Trophoblast cell (in vitro differentiated cells and primary cell): ENCODE measurements around the gene MED20.

Source experiments
- DNase-seq, 2 donors: peaks; one replicate each; pipeline ENCODE4 v3.0.0-alpha.2; 2016
- H2AFZ ChIP-seq: 2 replicates; pipeline ENCODE4 v1.6.1; 2013; ENCODE audit warnings: low read length, moderate library complexity, mild to moderate bottlenecking; ENCODE audit not compliant: insufficient read depth, poor library complexity
- H2AK5ac ChIP-seq: 2 replicates; pipeline ENCODE4 v1.6.1; 2013; ENCODE audit warnings: mild to moderate bottlenecking, low read length
- H2BK120ac ChIP-seq: 2 replicates; pipeline ENCODE4 v1.6.1; 2013; ENCODE audit warnings: low read length, mild to moderate bottlenecking, moderate library complexity; ENCODE audit not compliant: insufficient read depth, poor library complexity
- H2BK12ac ChIP-seq: 2 replicates; pipeline ENCODE4 v1.6.1; 2013; ENCODE audit warnings: mild to moderate bottlenecking, low read length, moderate library complexity
- H2BK5ac ChIP-seq: 2 replicates; pipeline ENCODE4 v1.6.1; 2013; ENCODE audit warnings: low read length, low read depth, moderate library complexity, mild to moderate bottlenecking; ENCODE audit not compliant: poor library complexity
- H3K14ac ChIP-seq: 2 replicates; pipeline ENCODE4 v1.6.1; 2013; ENCODE audit warnings: mild to moderate bottlenecking, low read length
- H3K18ac ChIP-seq: 2 replicates; pipeline ENCODE4 v1.6.1; 2013; ENCODE audit warnings: mild to moderate bottlenecking, low read length
- H3K23ac ChIP-seq: 2 replicates; pipeline ENCODE4 v1.6.1; 2013; ENCODE audit warnings: low read length
- H3K27ac ChIP-seq: 2 replicates; pipeline ENCODE4 v1.5.1; 2013; ENCODE audit warnings: low read depth, mild to moderate bottlenecking, inconsistent platforms, low read length, moderate library complexity
- H3K27me3 ChIP-seq: 2 replicates; pipeline ENCODE4 v1.6.1; 2013; ENCODE audit warnings: inconsistent platforms, mild to moderate bottlenecking, low read length, moderate library complexity; ENCODE audit not compliant: insufficient read depth
- H3K36me3 ChIP-seq, 2 experiments: 1 replicate in 1 of 2; 2 replicates in 1 of 2; pipeline ENCODE4 v1.6.1; 2013; ENCODE audit warnings: low read length in 2 of 2, mild to moderate bottlenecking in 2 of 2, moderate library complexity in 1 of 2; ENCODE audit not compliant: insufficient read depth in 2 of 2, control insufficient read depth in 1 of 2
- H3K4ac ChIP-seq: 2 replicates; pipeline ENCODE4 v1.6.1; 2013; ENCODE audit warnings: low read depth, mild to moderate bottlenecking, low read length, moderate library complexity
- H3K4me1 ChIP-seq, 2 experiments: 1 replicate in 1 of 2; 2 replicates in 1 of 2; pipeline ENCODE4 v1.6.1; 2013; ENCODE audit warnings: low read length in 2 of 2, mild to moderate bottlenecking in 2 of 2, moderate library complexity in 1 of 2; ENCODE audit not compliant: insufficient read depth in 2 of 2, control insufficient read depth in 1 of 2
- H3K4me2 ChIP-seq: 2 replicates; pipeline ENCODE4 v1.6.1; 2013; ENCODE audit warnings: inconsistent platforms, mild to moderate bottlenecking, low read length, moderate library complexity
- H3K4me3 ChIP-seq: 2 replicates; pipeline ENCODE4 v1.5.1; 2013; ENCODE audit warnings: mild to moderate bottlenecking, low read depth, low read length, inconsistent platforms
- H3K79me1 ChIP-seq: one replicate; pipeline ENCODE4 v1.6.1; 2013; ENCODE audit warnings: low read length
- H3K79me2 ChIP-seq: 2 replicates; pipeline ENCODE4 v1.6.1; 2013; ENCODE audit warnings: low read length, mild to moderate bottlenecking; ENCODE audit not compliant: control insufficient read depth, insufficient read depth, poor library complexity
- H3K9ac ChIP-seq: 2 replicates; pipeline ENCODE4 v1.6.1; 2013; ENCODE audit warnings: mild to moderate bottlenecking, low read length
- H3K9me3 ChIP-seq: 2 replicates; pipeline ENCODE4 v1.6.1; 2013; ENCODE audit warnings: low read depth, mild to moderate bottlenecking, control low read depth, inconsistent platforms, low read length; ENCODE audit not compliant: insufficient read depth
- H4K12ac ChIP-seq: 2 replicates; pipeline ENCODE4 v1.6.1; 2013; ENCODE audit warnings: low read depth, mild to moderate bottlenecking, low read length, moderate library complexity
- H4K8ac ChIP-seq: 2 replicates; pipeline ENCODE4 v1.6.1; 2013; ENCODE audit warnings: low read depth, mild to moderate bottlenecking, low read length, moderate library complexity
- H4K91ac ChIP-seq: one replicate; pipeline ENCODE4 v1.6.1; 2013; ENCODE audit warnings: low read depth, mild to moderate bottlenecking, low read length, moderate library complexity
- WGBS: extraction: QIAGEN DNeasy Blood & Tissue Kit; methylation state at CpG from one replicate; pipeline ENCODE4 v1.1.7; 2013; ENCODE audit warnings: missing lambda C conversion rate; ENCODE audit not compliant: insufficient read length, insufficient coverage; ENCODE audit errors: extremely low coverage; 5-methylcytosine and 5-hydroxymethylcytosine counted together

The MED20 gene

DNA sequence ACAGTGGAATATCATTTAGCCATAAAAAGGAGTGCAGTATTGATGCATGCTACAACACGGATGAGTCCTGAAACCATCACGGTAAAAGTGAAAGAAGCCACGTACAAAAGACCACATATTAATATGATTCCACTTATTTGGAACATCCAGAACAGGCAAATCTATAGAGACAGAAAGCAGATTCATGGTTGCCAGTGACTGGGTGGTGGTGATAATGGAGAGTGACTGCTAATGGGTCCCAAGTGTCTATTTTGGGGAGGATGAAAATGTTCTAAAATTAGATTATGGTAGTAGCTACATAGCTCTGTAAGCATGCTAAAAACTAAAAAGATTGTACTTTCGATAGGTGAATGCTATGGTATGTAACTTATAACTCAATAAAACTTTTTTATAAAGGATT is 39.1 kb upstream of the MED20 start:
- H3K36me3 ChIP-seq: no peaks in the 10 kb centered on the region

DNA sequence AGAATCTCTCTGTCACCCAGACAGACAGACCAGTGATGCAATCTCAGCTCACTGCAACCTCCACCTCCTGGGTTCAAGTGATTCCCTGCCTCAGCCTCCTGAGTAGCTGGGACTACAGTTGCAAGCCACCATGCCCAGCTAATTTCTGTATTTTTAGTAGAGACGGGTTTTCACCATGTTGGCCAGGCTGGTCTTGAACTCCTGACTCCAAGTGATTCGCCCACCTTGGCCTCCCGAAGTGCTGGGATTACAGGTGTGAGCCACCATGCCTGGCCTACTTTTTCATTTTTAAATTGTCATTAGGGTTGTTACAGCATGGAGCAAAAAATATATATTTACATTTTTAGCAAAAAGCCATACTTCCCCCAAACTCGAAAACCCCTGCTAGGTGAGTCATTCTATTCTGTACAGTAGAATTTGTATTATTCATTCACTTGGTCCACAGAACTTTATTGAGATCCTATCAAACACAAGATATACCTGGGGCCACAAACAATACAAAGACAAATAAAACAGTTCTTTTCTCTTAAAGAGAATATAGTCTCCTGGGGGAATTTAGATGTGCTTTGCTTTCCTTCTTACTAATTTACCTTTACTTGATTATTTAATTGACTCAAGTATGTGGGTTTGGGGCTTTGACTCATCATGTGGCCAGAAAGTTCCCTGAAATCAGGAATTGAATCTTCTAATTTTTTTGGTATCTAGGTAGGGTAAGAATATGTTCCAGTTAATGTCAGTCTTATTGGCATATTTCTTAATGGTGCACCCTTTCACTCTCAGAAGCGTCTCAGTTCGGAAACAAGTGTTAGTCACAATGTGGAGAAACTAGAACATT is 37.3 kb upstream of the MED20 start:
- Histone ChIP-seq H2AK5ac (no peak overlapping the region), H4K91ac (no peak overlapping the region), H4K12ac (no peak overlapping the region), H3K4me3 (no peak overlapping the region), H3K27me3 (no peaks in the 10 kb centered on the region), H3K9me3 (no peaks in the 10 kb centered on the region), H4K8ac (no peak overlapping the region), H2BK5ac (no peak overlapping the region), H3K27ac (no peak overlapping the region), H3K14ac (no peak overlapping the region), H3K23ac (no peak overlapping the region), H2BK12ac (no peak overlapping the region), H2AFZ (no peak overlapping the region), H2BK120ac (no peak overlapping the region), H3K79me2 (no peaks in the 10 kb centered on the region), H3K9ac (no peak overlapping the region), H3K4me1 (peaks cover 0 to 7% of the 10 kb centered on the region in 2 experiments), H3K4ac (no peak overlapping the region), H3K79me1 (peaks cover 2% of the 10 kb centered on the region), H3K18ac (no peak overlapping the region), H3K4me2 (no peak overlapping the region), H3K36me3 (no peaks in the 10 kb centered on the region)
- no peak for DNase-seq
- no CpG with 5 or more reads among the region's 6 CpGs for WGBS

More for the DNA sequence above, 39.1 kb upstream of the MED20 start:
- H3K4me1 ChIP-seq: peaks cover 0 to 7% of the 10 kb centered on the region in 2 experiments
- no peak overlapping the region for H3K4ac ChIP-seq
- no peak overlapping the region for H3K4me3 ChIP-seq
- H3K9me3 ChIP-seq: no peaks in the 10 kb centered on the region
- WGBS: no CpG with 5 or more reads among the region's 4 CpGs
- H3K9ac ChIP-seq: no peak overlapping the region
- H4K91ac ChIP-seq: no peak overlapping the region
- no peak overlapping the region for H2AK5ac ChIP-seq
- H2BK5ac ChIP-seq: no peak overlapping the region
- H4K12ac ChIP-seq: no peak overlapping the region
- no peak overlapping the region for H3K4me2 ChIP-seq
- no peak overlapping the region for H3K23ac ChIP-seq
- no peak overlapping the region for H4K8ac ChIP-seq
- no peak for DNase-seq
- no peaks in the 10 kb centered on the region for H3K79me2 ChIP-seq
- H2AFZ ChIP-seq: no peak overlapping the region
- H2BK120ac ChIP-seq: no peak overlapping the region
- H2BK12ac ChIP-seq: no peak overlapping the region
- no peaks in the 10 kb centered on the region for H3K27me3 ChIP-seq
- no peak overlapping the region for H3K27ac ChIP-seq
- H3K79me1 ChIP-seq: peaks cover 2% of the 10 kb centered on the region
- H3K18ac ChIP-seq: no peak overlapping the region
- H3K14ac ChIP-seq: no peak overlapping the region

DNA sequence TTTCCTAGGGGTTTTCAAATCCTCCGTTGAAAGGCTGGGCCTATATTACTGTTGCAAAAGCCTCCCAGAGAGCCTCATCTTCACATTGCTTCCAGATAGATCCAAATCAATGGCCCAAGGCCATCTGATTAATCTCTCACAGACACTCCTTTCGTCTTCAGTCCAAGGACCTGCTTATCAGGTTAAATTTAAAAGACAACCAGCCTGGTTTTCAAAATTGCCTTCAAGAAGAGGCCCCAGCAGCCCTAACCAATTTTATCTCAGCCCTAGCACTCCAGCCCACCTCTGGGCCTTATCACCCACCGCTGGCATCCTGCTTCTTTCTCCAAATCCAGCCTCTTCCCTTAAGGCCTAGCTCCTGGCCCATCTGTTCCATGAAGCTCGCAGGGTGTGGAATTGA is 36.2 kb upstream of the MED20 start:
- Histone ChIP-seq H3K36me3 (no peaks in the 10 kb centered on the region), H4K8ac (no peak overlapping the region), H3K9me3 (no peaks in the 10 kb centered on the region), H3K18ac (no peak overlapping the region), H3K4me1 (peaks cover 0 to 7% of the 10 kb centered on the region in 2 experiments), H2BK5ac (no peak overlapping the region), H3K14ac (no peak overlapping the region), H2AK5ac (no peak overlapping the region), H2BK120ac (no peak overlapping the region), H2BK12ac (no peak overlapping the region), H4K91ac (no peak overlapping the region), H3K79me1 (peaks cover 2% of the 10 kb centered on the region), H3K79me2 (no peaks in the 10 kb centered on the region), H3K9ac (no peak overlapping the region), H4K12ac (no peak overlapping the region), H3K4ac (no peak overlapping the region), H3K4me2 (no peak overlapping the region), H3K4me3 (no peak overlapping the region), H3K23ac (no peak overlapping the region), H2AFZ (no peak overlapping the region), H3K27me3 (no peaks in the 10 kb centered on the region), H3K27ac (peak overlapping the region; percentile 8)
- peak; percentile 61 to 78 for DNase-seq
- WGBS: no CpG with 5 or more reads among the region's 4 CpGs

DNA sequence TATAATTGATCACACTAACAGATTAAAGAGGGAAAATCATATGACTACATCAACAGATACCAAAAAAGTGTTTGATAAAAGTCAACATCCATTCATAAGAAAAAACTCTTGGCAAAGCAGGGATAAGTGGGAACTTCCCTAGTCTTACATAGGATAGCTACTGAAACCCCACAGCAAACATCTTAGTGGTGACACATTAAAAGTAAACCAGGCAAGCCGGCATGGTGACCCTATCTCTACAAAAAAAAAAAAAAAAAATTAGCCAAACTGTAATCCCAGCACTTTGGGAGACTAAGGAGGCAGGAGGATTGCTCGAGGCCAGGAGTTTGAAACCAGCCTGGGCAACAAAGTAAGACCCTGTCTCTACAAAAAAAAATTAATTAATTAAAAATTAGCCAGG is 34.5 kb upstream of the MED20 start:
- H3K4ac ChIP-seq: no peak overlapping the region
- no peak overlapping the region for H3K9ac ChIP-seq
- no peak overlapping the region for H4K8ac ChIP-seq
- H3K9me3 ChIP-seq: no peaks in the 10 kb centered on the region
- peaks cover 2% of the 10 kb centered on the region for H3K79me1 ChIP-seq
- H2BK12ac ChIP-seq: no peak overlapping the region
- H3K27me3 ChIP-seq: no peaks in the 10 kb centered on the region
- H3K4me3 ChIP-seq: no peak overlapping the region
- H3K4me2 ChIP-seq: no peak overlapping the region
- no peaks in the 10 kb centered on the region for H3K36me3 ChIP-seq
- no peak overlapping the region for H3K14ac ChIP-seq
- no peaks in the 10 kb centered on the region for H3K79me2 ChIP-seq
- H3K18ac ChIP-seq: no peak overlapping the region
- WGBS: no CpG with 5 or more reads among the region's 2 CpGs
- H2BK120ac ChIP-seq: no peak overlapping the region
- no peak overlapping the region for H2AK5ac ChIP-seq
- H4K91ac ChIP-seq: no peak overlapping the region
- no peak for DNase-seq
- H2BK5ac ChIP-seq: no peak overlapping the region
- H4K12ac ChIP-seq: no peak overlapping the region
- H3K27ac ChIP-seq: no peak overlapping the region
- no peak overlapping the region for H2AFZ ChIP-seq
- peaks cover 0 to 5% of the 10 kb centered on the region in 2 experiments for H3K4me1 ChIP-seq
- no peak overlapping the region for H3K23ac ChIP-seq
